Natural killer cell (primary cell): ENCODE results near the gene CAMTA1. TPM values are rescaled to one million over a fixed set of nuclear protein-coding genes. Genes with fewer than 3 reads are reported as not detected.

Experiments
- ATAC-seq, 3 donors: fragments of 150-1000 bp in 2 of 3; fragments of 200-7000 bp in 1 of 3; cut with Tn5 transposase; 1 replicate in 1 of 3; 2 replicates in 2 of 3; pipeline ENCODE4 v1.10.0; 2021; ENCODE audit warnings: mild to moderate bottlenecking in 2 of 3, moderate library complexity in 2 of 3
- DNase-seq, 2 donors: peaks; one replicate each; pipeline versions ENCODE4 v3.0.0 to v3.0.0-alpha.2; 2013 to 2021; ENCODE audit warnings: mixed read lengths in 1 of 2
- H3K27ac ChIP-seq: one replicate; pipeline ENCODE4 v1.5.1; 2013; ENCODE audit warnings: mild to moderate bottlenecking, low read length
- H3K27me3 ChIP-seq: one replicate; pipeline ENCODE4 v1.6.1; 2013; ENCODE audit warnings: low read length; ENCODE audit not compliant: control insufficient read depth, insufficient read depth
- H3K36me3 ChIP-seq: one replicate; pipeline ENCODE4 v1.6.1; 2013; ENCODE audit warnings: low read length; ENCODE audit not compliant: control insufficient read depth, insufficient read depth
- H3K4me1 ChIP-seq: one replicate; pipeline ENCODE4 v1.6.1; 2013; ENCODE audit warnings: low read length; ENCODE audit not compliant: control insufficient read depth, insufficient read depth
- H3K4me3 ChIP-seq: one replicate; pipeline ENCODE4 v1.5.1; 2013; ENCODE audit warnings: low read length
- H3K9me3 ChIP-seq: one replicate; pipeline ENCODE4 v1.6.1; 2013; ENCODE audit warnings: low read length; ENCODE audit not compliant: control insufficient read depth, insufficient read depth
- H3K27ac Mint-ChIP-seq, 2 donors: one replicate each; pipeline ENCODE4 v1.8.0; 2022; ENCODE audit warnings: mild to moderate bottlenecking in 2 of 2, mixed read lengths in 2 of 2, moderate library complexity in 1 of 2
- H3K27me3 Mint-ChIP-seq, 2 donors: one replicate each; pipeline ENCODE4 v1.8.0; 2022; ENCODE audit warnings: low read depth in 2 of 2, mixed read lengths in 2 of 2
- H3K36me3 Mint-ChIP-seq: one replicate; pipeline ENCODE4 v1.8.0; 2022; ENCODE audit warnings: mixed read lengths
- H3K4me1 Mint-ChIP-seq, 2 donors: one replicate each; pipeline ENCODE4 v1.8.0; 2022; ENCODE audit warnings: mixed read lengths in 2 of 2
- H3K4me3 Mint-ChIP-seq: one replicate; pipeline ENCODE4 v1.8.0; 2022; ENCODE audit warnings: mild to moderate bottlenecking, moderate library complexity, mixed read lengths
- H3K9me3 Mint-ChIP-seq, 2 donors: one replicate each; pipeline ENCODE4 v1.8.0; 2022; ENCODE audit warnings: mixed read lengths in 2 of 2
- WGBS: methylation state at CpG from one replicate; pipeline ENCODE4 v1.1.7; 2013; ENCODE audit warnings: missing lambda C conversion rate; ENCODE audit not compliant: insufficient coverage; 5-methylcytosine and 5-hydroxymethylcytosine counted together
- intact Hi-C: fragments of 100-400 bp; cut with micrococcal nuclease; formaldehyde crosslinking; loops from one replicate; pipeline ENCODE4 v1.14.2; 2022
- total RNA-seq, 4 donors: library from RNA; stranded (reverse); fragments of 120-200 nt in 1 of 4; gene quantifications; one replicate each; pipeline versions ENCODE4 v1.2.3 to v1.2.4, GENCODE V29; 2013 to 2022
- TF ChIP-seq, protein P1 (sequence below): fragments of 200-600 bp; IDR thresholded peaks from one replicate; pipeline ENCODE4 v1.8.0; 2022; ENCODE audit warnings: antibody characterized with exemption

Gene CAMTA1
- total RNA-seq, 3 donors from 2014 or later (not counting 1 experiment from before 2014, with no cell fraction given): 40.6 to 53.3 (median 44.9) TPM

GRCh38 chr1:7675431-7676273 lies 890.4 kb downstream of the CAMTA1 start:
- H3K27me3 Mint-ChIP-seq: peaks cover 0 to 3% of the 10 kb centered on the region in 2 donors
- Histone ChIP-seq H3K4me1 (peaks cover 13% of the 10 kb centered on the region), H3K27ac (no peak overlapping the region), H3K4me3 (no peak overlapping the region), H3K27me3 (no peaks in the 10 kb centered on the region), H3K9me3 (no peaks in the 10 kb centered on the region), H3K36me3 (no peaks in the 10 kb centered on the region)
- no peaks in the 10 kb centered on the region for H3K4me1 Mint-ChIP-seq
- 86% methylated on average over 19 of the region's 19 CpGs for WGBS
- DNase-seq (no peak), ATAC-seq (no peak)
- H3K9me3 Mint-ChIP-seq: no peaks in the 10 kb centered on the region
- no peak overlapping the region for H3K27ac Mint-ChIP-seq
- no peaks in the 10 kb centered on the region for H3K36me3 Mint-ChIP-seq
- no peak overlapping the region for H3K4me3 Mint-ChIP-seq
- TF ChIP-seq, protein P1, sequence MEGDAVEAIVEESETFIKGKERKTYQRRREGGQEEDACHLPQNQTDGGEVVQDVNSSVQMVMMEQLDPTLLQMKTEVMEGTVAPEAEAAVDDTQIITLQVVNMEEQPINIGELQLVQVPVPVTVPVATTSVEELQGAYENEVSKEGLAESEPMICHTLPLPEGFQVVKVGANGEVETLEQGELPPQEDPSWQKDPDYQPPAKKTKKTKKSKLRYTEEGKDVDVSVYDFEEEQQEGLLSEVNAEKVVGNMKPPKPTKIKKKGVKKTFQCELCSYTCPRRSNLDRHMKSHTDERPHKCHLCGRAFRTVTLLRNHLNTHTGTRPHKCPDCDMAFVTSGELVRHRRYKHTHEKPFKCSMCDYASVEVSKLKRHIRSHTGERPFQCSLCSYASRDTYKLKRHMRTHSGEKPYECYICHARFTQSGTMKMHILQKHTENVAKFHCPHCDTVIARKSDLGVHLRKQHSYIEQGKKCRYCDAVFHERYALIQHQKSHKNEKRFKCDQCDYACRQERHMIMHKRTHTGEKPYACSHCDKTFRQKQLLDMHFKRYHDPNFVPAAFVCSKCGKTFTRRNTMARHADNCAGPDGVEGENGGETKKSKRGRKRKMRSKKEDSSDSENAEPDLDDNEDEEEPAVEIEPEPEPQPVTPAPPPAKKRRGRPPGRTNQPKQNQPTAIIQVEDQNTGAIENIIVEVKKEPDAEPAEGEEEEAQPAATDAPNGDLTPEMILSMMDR: no peak
- intact Hi-C loops: no loop called here

DNA sequence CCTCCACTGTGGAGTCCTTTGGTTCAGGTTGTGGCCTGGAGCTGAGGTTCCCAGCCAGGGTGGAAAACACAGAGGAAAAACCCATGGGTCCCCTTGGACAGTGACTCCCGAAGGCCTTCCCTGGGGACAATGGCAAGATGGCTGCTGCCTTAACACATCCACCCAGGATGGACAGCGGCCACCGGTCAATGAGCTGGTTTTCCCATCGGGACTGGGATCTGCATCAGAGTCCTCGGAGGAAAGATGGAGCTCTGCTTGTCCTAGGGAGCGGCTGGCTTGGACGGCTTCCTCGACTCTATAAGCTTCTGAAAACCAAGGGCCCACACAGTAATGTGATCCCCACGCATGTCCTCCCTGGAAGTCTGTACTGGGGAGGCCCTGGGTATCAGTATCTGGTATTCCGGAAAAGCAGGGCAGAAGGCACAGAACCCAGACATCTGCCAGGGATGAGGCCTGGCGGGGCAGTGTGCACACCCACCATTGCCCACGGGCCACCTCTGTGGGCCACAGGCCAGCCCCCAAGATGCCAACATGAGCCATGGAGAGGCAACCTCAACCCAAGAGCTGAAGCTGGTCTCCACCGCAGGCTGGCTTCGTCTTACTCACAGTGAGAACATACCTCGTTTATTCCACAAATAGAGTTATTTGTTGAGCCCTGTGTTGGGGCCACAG lies 891.2 kb downstream of the CAMTA1 start:
- Mint-ChIP-seq H3K36me3 (no peaks in the 10 kb centered on the region), H3K9me3 (no peaks in the 10 kb centered on the region), H3K4me3 (peak overlapping the region; percentile 21), H3K27ac (no peak overlapping the region), H3K4me1 (no peaks in the 10 kb centered on the region), H3K27me3 (peaks cover 0 to 3% of the 10 kb centered on the region in 2 donors)
- Histone ChIP-seq H3K27me3 (no peaks in the 10 kb centered on the region), H3K4me3 (no peak overlapping the region), H3K36me3 (no peaks in the 10 kb centered on the region), H3K27ac (no peak overlapping the region), H3K9me3 (no peaks in the 10 kb centered on the region), H3K4me1 (peaks cover 19% of the 10 kb centered on the region)
- intact Hi-C loops: no loop called here
- TF ChIP-seq, protein P1: no peak
- ATAC-seq (no peak), DNase-seq (no peak)
- WGBS: 84% methylated on average over 15 of the region's 15 CpGs

- TF ChIP-seq, protein P1: no peak
- peak overlapping the region; percentile 21 for H3K4me3 Mint-ChIP-seq
- no peaks in the 10 kb centered on the region for H3K9me3 Mint-ChIP-seq
- peaks cover 0 to 3% of the 10 kb centered on the region in 2 donors for H3K27me3 Mint-ChIP-seq
- H3K36me3 Mint-ChIP-seq: no peaks in the 10 kb centered on the region
- H3K27ac Mint-ChIP-seq: no peak overlapping the region
- Histone ChIP-seq H3K9me3 (no peaks in the 10 kb centered on the region), H3K4me1 (peaks cover 19% of the 10 kb centered on the region), H3K36me3 (no peaks in the 10 kb centered on the region), H3K4me3 (no peak overlapping the region), H3K27ac (no peak overlapping the region), H3K27me3 (no peaks in the 10 kb centered on the region)
- DNase-seq (no peak), ATAC-seq (no peak)
- WGBS: 82% methylated on average over 7 of the region's 7 CpGs
- H3K4me1 Mint-ChIP-seq: no peaks in the 10 kb centered on the region
- intact Hi-C loops: no loop called here
Measured at GRCh38 chr1:7677111-7677510, 891.9 kb downstream of the CAMTA1 start.
